H9 (cell line): ENCODE measurements around the gene DIPK1B. TPM values are rescaled to one million over a fixed set of nuclear protein-coding genes. Genes with fewer than 3 reads are reported as not detected.

Experiments used
- DNase-seq: peaks from one replicate; pipeline ENCODE4 v3.0.0-alpha.2; 2017
- H2AFZ ChIP-seq: one replicate; pipeline ENCODE4 v1.6.1; 2013; ENCODE audit warnings: mild to moderate bottlenecking, low read length, control low read depth, moderate library complexity
- H2AK5ac ChIP-seq: 2 replicates; pipeline ENCODE4 v1.6.1; 2013; ENCODE audit warnings: low read length, control low read depth, mixed read lengths; ENCODE audit not compliant: insufficient read length
- H2BK120ac ChIP-seq: one replicate; pipeline ENCODE4 v1.6.1; 2013; ENCODE audit warnings: low read depth, mild to moderate bottlenecking, low read length, control low read depth, inconsistent platforms; ENCODE audit not compliant: poor library complexity, severe bottlenecking
- H2BK12ac ChIP-seq: 2 replicates; pipeline ENCODE4 v1.6.1; 2013; ENCODE audit warnings: low read length, control low read depth, mixed read lengths, low read depth; ENCODE audit not compliant: insufficient read length
- H2BK15ac ChIP-seq: 2 replicates; pipeline ENCODE4 v1.6.1; 2013; ENCODE audit warnings: low read depth, low read length, control low read depth
- H2BK20ac ChIP-seq: one replicate; pipeline ENCODE4 v1.6.1; 2013; ENCODE audit warnings: low read depth, mild to moderate bottlenecking, low read length, control low read depth, inconsistent platforms; ENCODE audit not compliant: poor library complexity, severe bottlenecking
- H2BK5ac ChIP-seq: 2 replicates; pipeline ENCODE4 v1.6.1; 2013; ENCODE audit warnings: low read length, control low read depth, mixed read lengths; ENCODE audit not compliant: insufficient read length
- H3K14ac ChIP-seq: 2 replicates; pipeline ENCODE4 v1.6.1; 2013; ENCODE audit warnings: low read length, control low read depth; ENCODE audit not compliant: insufficient read depth
- H3K18ac ChIP-seq: 2 replicates; pipeline ENCODE4 v1.6.1; 2013; ENCODE audit warnings: low read depth, mild to moderate bottlenecking, mixed read lengths, low read length, control low read depth; ENCODE audit not compliant: insufficient read length
- H3K23ac ChIP-seq: 2 replicates; pipeline ENCODE4 v1.6.1; 2013; ENCODE audit warnings: low read length, control low read depth, mixed read lengths, low read depth; ENCODE audit not compliant: insufficient read length
- H3K23me2 ChIP-seq: 2 replicates; pipeline ENCODE4 v1.6.1; 2013; ENCODE audit warnings: low read depth, mild to moderate bottlenecking, mixed read lengths, low read length, control low read depth; ENCODE audit not compliant: insufficient read length, poor library complexity, severe bottlenecking
- H3K27ac ChIP-seq: 2 replicates; pipeline ENCODE4 v1.5.1; 2013; ENCODE audit warnings: low read length, control low read depth, mixed read lengths, low read depth; ENCODE audit not compliant: insufficient read length
- H3K27me3 ChIP-seq: 2 replicates; pipeline ENCODE4 v1.6.1; 2013; ENCODE audit warnings: low read length, control low read depth, inconsistent platforms; ENCODE audit not compliant: insufficient read depth
- H3K4ac ChIP-seq: 2 replicates; pipeline ENCODE4 v1.6.1; 2013; ENCODE audit warnings: low read depth, mild to moderate bottlenecking, control low read depth, inconsistent platforms, low read length, moderate library complexity
- H3K4me1 ChIP-seq: 2 replicates; pipeline ENCODE4 v1.6.1; 2013; ENCODE audit warnings: low read length, control low read depth, inconsistent platforms; ENCODE audit not compliant: insufficient read depth
- H3K4me2 ChIP-seq: 2 replicates; pipeline ENCODE4 v1.6.1; 2013; ENCODE audit warnings: low read length, control low read depth, mixed read lengths; ENCODE audit not compliant: insufficient read length, insufficient read depth
- H3K56ac ChIP-seq: 2 replicates; pipeline ENCODE4 v1.6.1; 2013; ENCODE audit warnings: low read depth, mild to moderate bottlenecking, mixed read lengths, low read length, control low read depth; ENCODE audit not compliant: insufficient read length
- H3K79me1 ChIP-seq: 2 replicates; pipeline ENCODE4 v1.6.1; 2013; ENCODE audit warnings: low read depth, mild to moderate bottlenecking, moderate library complexity, low read length, control low read depth, inconsistent platforms; ENCODE audit not compliant: insufficient read depth, poor library complexity, severe bottlenecking
- H3K79me2 ChIP-seq: 2 replicates; pipeline ENCODE4 v1.6.1; 2013; ENCODE audit warnings: low read length, control low read depth, inconsistent platforms; ENCODE audit not compliant: insufficient read depth
- H3K9ac ChIP-seq: 2 replicates; pipeline ENCODE4 v1.6.1; 2013; ENCODE audit warnings: low read length, control low read depth, mixed read lengths; ENCODE audit not compliant: insufficient read length; ENCODE audit errors: extremely low read depth
- H3K9me3 ChIP-seq: one replicate; pipeline ENCODE4 v1.6.1; 2013; ENCODE audit warnings: low read depth, low read length, inconsistent platforms; ENCODE audit not compliant: control insufficient read depth
- H3T11ph ChIP-seq: one replicate; pipeline ENCODE4 v1.6.1; 2013; ENCODE audit warnings: mild to moderate bottlenecking, low read length, control low read depth, inconsistent platforms
- H4K20me1 ChIP-seq: one replicate; pipeline ENCODE4 v1.6.1; 2013; ENCODE audit not compliant: control insufficient read depth, insufficient read length, insufficient read depth
- H4K5ac ChIP-seq: 2 replicates; pipeline ENCODE4 v1.6.1; 2013; ENCODE audit warnings: low read depth, mild to moderate bottlenecking, mixed read lengths, low read length, control low read depth; ENCODE audit not compliant: insufficient read length
- H4K8ac ChIP-seq: replicated peaks from 2 replicates; pipeline ENCODE4 v1.6.1; 2013; ENCODE audit warnings: low read length, control low read depth, mixed read lengths, low read depth; ENCODE audit not compliant: insufficient read length
- H4K91ac ChIP-seq: 2 replicates; pipeline ENCODE4 v1.6.1; 2013; ENCODE audit warnings: low read depth, mild to moderate bottlenecking, moderate library complexity, mixed read lengths, low read length, control low read depth; ENCODE audit not compliant: insufficient read length
- H3K27ac Mint-ChIP-seq, 3 experiments: 2 replicates in 2 of 3; 3 replicates in 1 of 3; pipeline ENCODE4 v1.8.0; 2020 to 2021; ENCODE audit warnings: mixed read lengths in 3 of 3, mild to moderate bottlenecking in 1 of 3, moderate library complexity in 1 of 3
- H3K27me3 Mint-ChIP-seq: 2 replicates; pipeline ENCODE4 v1.8.0; 2021; ENCODE audit warnings: low read depth, mild to moderate bottlenecking, moderate library complexity, mixed read lengths
- H3K36me3 Mint-ChIP-seq, 3 experiments: 2 replicates in 2 of 3; 3 replicates in 1 of 3; pipeline ENCODE4 v1.8.0; 2020 to 2021; ENCODE audit warnings: low read depth in 3 of 3, mixed read lengths in 3 of 3; ENCODE audit not compliant: insufficient read depth in 1 of 3
- H3K4me1 Mint-ChIP-seq, 2 experiments: 2 replicates each; pipeline ENCODE4 v1.8.0; 2020; ENCODE audit warnings: mixed read lengths in 2 of 2
- H3K4me3 Mint-ChIP-seq, 2 experiments: 2 replicates in 1 of 2; 3 replicates in 1 of 2; pipeline ENCODE4 v1.8.0; 2020 to 2021; ENCODE audit warnings: mild to moderate bottlenecking in 2 of 2, mixed read lengths in 2 of 2, moderate library complexity in 1 of 2
- H3K9me3 Mint-ChIP-seq, 2 experiments: 2 replicates in 1 of 2; 3 replicates in 1 of 2; pipeline ENCODE4 v1.8.0; 2020; ENCODE audit warnings: mild to moderate bottlenecking in 2 of 2, mixed read lengths in 2 of 2, moderate library complexity in 1 of 2
- CTCF ChIP-seq: fragments of 200-600 bp; sonication (generic); conservative IDR thresholded peaks from 3 replicates; pipeline ENCODE4 v1.8.0; 2021; ENCODE audit warnings: antibody characterized with exemption, mild to moderate bottlenecking
- WGBS: extraction: QIAGEN DNeasy Blood & Tissue Kit; methylation state at CpG from one replicate; pipeline ENCODE4 v1.1.7; 2013; ENCODE audit warnings: missing lambda C conversion rate, low lambda C conversion rate, mixed read lengths; ENCODE audit not compliant: insufficient read length; ENCODE audit errors: extremely low coverage; 5-methylcytosine and 5-hydroxymethylcytosine counted together
- total RNA-seq: library from RNA; stranded (reverse); gene quantifications from 2 replicates; pipeline ENCODE4 v1.2.1, GENCODE V29; 2021

DIPK1B gene
- total RNA-seq, 1 experiment from 2014 or later, result 40.3 TPM

GRCh38 chr9:136685216-136685615 is 27.2 kb upstream of the DIPK1B start:
- Histone ChIP-seq H2BK5ac (no peak overlapping the region), H3K79me1 (peaks cover 4% of the 10 kb centered on the region), H2AK5ac (no peak overlapping the region), H3T11ph (no peak overlapping the region), H4K8ac (no peak overlapping the region), H3K4ac (no peak overlapping the region), H3K4me1 (no peaks in the 10 kb centered on the region; the same call in 1 of the 2 replicates), H4K20me1 (no peaks in the 10 kb centered on the region), H3K23me2 (peaks cover 9% of the 10 kb centered on the region), H3K27ac (no peak overlapping the region), H3K18ac (no peak overlapping the region), H2BK15ac (no peak overlapping the region; the same call in 1 of the 2 replicates), H2AFZ (no peak overlapping the region), H4K5ac (no peak overlapping the region), H2BK20ac (no peak overlapping the region), H2BK120ac (no peak overlapping the region), H3K4me2 (no peak overlapping the region), H3K9me3 (no peaks in the 10 kb centered on the region), H3K27me3 (no peaks in the 10 kb centered on the region), H3K9ac (no peak overlapping the region), H3K56ac (no peak overlapping the region), H3K79me2 (no peaks in the 10 kb centered on the region; the same call in 1 of the 2 replicates), H2BK12ac (no peak overlapping the region), H4K91ac (no peak overlapping the region), H3K23ac (no peak overlapping the region), H3K14ac (no peak overlapping the region; the same call in 1 of the 2 replicates)
- no peak overlapping the region for H3K27ac Mint-ChIP-seq
- H3K4me3 Mint-ChIP-seq, result no peak overlapping the region
- H3K9me3 Mint-ChIP-seq, result no peaks in the 10 kb centered on the region
- H3K36me3 Mint-ChIP-seq, result no peaks in the 10 kb centered on the region
- peaks cover 4 to 15% of the 10 kb centered on the region in 2 experiments for H3K4me1 Mint-ChIP-seq
- no peak for TF ChIP-seq CTCF
- no CpG with 5 or more reads among the region's 7 CpGs for WGBS
- DNase-seq, result no peak
- peaks cover 19% of the 10 kb centered on the region for H3K27me3 Mint-ChIP-seq
